HepG2 (cell line): ENCODE data around the gene CSNK1G1. TPM values are rescaled to one million over a fixed set of nuclear protein-coding genes. Genes with fewer than 3 reads are reported as not detected.

Experiments used
- CC2D1A ChIP-seq: sonication (generic); formaldehyde crosslinking; IDR thresholded peaks from 2 replicates; pipeline ENCODE4 v1.8.1; 2023; ENCODE audit warnings: mild to moderate bottlenecking, missing genetic modification reagents
- CREM ChIP-seq, 2 experiments: sonication (generic) in 1 of 2; formaldehyde crosslinking in 1 of 2; IDR thresholded peaks; 2 replicates each; pipeline versions ENCODE4 v1.4.0 to v1.6.1; 2016 to 2020; ENCODE audit warnings: antibody characterized with exemption in 1 of 2, mild to moderate bottlenecking in 1 of 2, missing genetic modification reagents in 1 of 2
- DRAP1 ChIP-seq: IDR thresholded peaks from 2 replicates; pipeline ENCODE4 v1.6.1; 2016; ENCODE audit warnings: missing genetic modification reagents, missing compliant biosample characterization
- KDM2A ChIP-seq: sonication (generic); formaldehyde crosslinking; IDR thresholded peaks from 2 replicates; pipeline ENCODE4 v1.4.0; 2020; ENCODE audit warnings: low read depth, missing genetic modification reagents, borderline replicate concordance
- PAWR ChIP-seq: sonication (generic); formaldehyde crosslinking; IDR thresholded peaks from 2 replicates; pipeline ENCODE4 v1.4.0; 2020; ENCODE audit warnings: missing genetic modification reagents, mild to moderate bottlenecking, borderline replicate concordance
- PHB2 ChIP-seq: fragments of 450-650 bp; IDR thresholded peaks from 2 replicates; pipeline ENCODE4 v1.6.1; 2018; ENCODE audit not compliant: partially characterized antibody
- RFXAP ChIP-seq: sonication (generic); formaldehyde crosslinking; IDR thresholded peaks from 2 replicates; pipeline ENCODE4 v1.4.0; 2020; ENCODE audit warnings: missing genetic modification reagents, borderline replicate concordance
- SPEN ChIP-seq: sonication (generic); formaldehyde crosslinking; IDR thresholded peaks from 2 replicates; pipeline ENCODE4 v1.5.1; 2020; ENCODE audit warnings: low read depth, mild to moderate bottlenecking, missing genetic modification reagents
- TBX2 ChIP-seq: sonication (generic); formaldehyde crosslinking; IDR thresholded peaks from 2 replicates; pipeline ENCODE4 v1.5.0; 2020; ENCODE audit warnings: missing genetic modification reagents, mild to moderate bottlenecking, borderline replicate concordance
- ZKSCAN1 ChIP-seq: fragments of 150-350 bp; IDR thresholded peaks from 2 replicates; pipeline ENCODE4 v1.6.1; 2014; ENCODE audit warnings: low read length
- ZNF318 ChIP-seq: sonication (generic); formaldehyde crosslinking; IDR thresholded peaks from 2 replicates; pipeline ENCODE4 v1.4.0; 2020; ENCODE audit warnings: mild to moderate bottlenecking, missing genetic modification reagents
- ZNF616 ChIP-seq: sonication (generic); formaldehyde crosslinking; IDR thresholded peaks from 2 replicates; pipeline ENCODE4 v1.5.0; 2020; ENCODE audit warnings: low read depth, mild to moderate bottlenecking, missing genetic modification reagents
- ZNF619 ChIP-seq: sonication (generic); formaldehyde crosslinking; IDR thresholded peaks from 2 replicates; pipeline ENCODE4 v1.4.0; 2020; ENCODE audit warnings: mild to moderate bottlenecking, missing genetic modification reagents
- ZNF839 ChIP-seq: sonication (generic); formaldehyde crosslinking; IDR thresholded peaks from 2 replicates; pipeline ENCODE4 v1.4.0; 2020; ENCODE audit warnings: missing genetic modification reagents, mild to moderate bottlenecking, borderline replicate concordance
- polyA plus RNA-seq, 8 experiments: library from polyadenylated mRNA; depleted of rRNA in 3 of 8; stranded (reverse) in 7 of 8; unstranded in 1 of 8; fragments of >200 nt; fragmentation: Illumina TruSeq in 4 of 8; extraction: Trizol in 4 of 8; gene quantifications; 2 replicates each; pipeline versions ENCODE4 v1.2.1 to v1.2.3, GENCODE V29; 2011 to 2016; ENCODE audit warnings: low read depth in 4 of 8, missing spikeins in 1 of 8, mixed read lengths in 1 of 8; ENCODE audit not compliant: insufficient read depth in 1 of 8
- total RNA-seq, 5 experiments: library from RNA; depleted of rRNA; stranded (reverse); fragments of >200 nt; fragmentation: Illumina TruSeq; extraction: Trizol; gene quantifications; 2 replicates each; pipeline ENCODE4 v1.2.3, GENCODE V29; 2016; ENCODE audit warnings: low read depth in 1 of 5
- TF ChIP-seq, protein P1 (sequence below): IDR thresholded peaks from 2 replicates; pipeline ENCODE4 v1.6.1; 2012; ENCODE audit warnings: low read length, improper control_type of control experiment
- TF ChIP-seq, protein P2 (sequence below): sonication (generic); formaldehyde crosslinking; IDR thresholded peaks from 2 replicates; pipeline ENCODE4 v1.4.0; 2020; ENCODE audit warnings: missing genetic modification reagents

The CSNK1G1 gene
- total and polyA plus RNA-seq, 2 of the 13 experiments (the other 11 are each of a cell fraction or from before 2014, with no cell fraction given) = 8.5 to 12.6 TPM

- TF ChIP-seq, protein P1, sequence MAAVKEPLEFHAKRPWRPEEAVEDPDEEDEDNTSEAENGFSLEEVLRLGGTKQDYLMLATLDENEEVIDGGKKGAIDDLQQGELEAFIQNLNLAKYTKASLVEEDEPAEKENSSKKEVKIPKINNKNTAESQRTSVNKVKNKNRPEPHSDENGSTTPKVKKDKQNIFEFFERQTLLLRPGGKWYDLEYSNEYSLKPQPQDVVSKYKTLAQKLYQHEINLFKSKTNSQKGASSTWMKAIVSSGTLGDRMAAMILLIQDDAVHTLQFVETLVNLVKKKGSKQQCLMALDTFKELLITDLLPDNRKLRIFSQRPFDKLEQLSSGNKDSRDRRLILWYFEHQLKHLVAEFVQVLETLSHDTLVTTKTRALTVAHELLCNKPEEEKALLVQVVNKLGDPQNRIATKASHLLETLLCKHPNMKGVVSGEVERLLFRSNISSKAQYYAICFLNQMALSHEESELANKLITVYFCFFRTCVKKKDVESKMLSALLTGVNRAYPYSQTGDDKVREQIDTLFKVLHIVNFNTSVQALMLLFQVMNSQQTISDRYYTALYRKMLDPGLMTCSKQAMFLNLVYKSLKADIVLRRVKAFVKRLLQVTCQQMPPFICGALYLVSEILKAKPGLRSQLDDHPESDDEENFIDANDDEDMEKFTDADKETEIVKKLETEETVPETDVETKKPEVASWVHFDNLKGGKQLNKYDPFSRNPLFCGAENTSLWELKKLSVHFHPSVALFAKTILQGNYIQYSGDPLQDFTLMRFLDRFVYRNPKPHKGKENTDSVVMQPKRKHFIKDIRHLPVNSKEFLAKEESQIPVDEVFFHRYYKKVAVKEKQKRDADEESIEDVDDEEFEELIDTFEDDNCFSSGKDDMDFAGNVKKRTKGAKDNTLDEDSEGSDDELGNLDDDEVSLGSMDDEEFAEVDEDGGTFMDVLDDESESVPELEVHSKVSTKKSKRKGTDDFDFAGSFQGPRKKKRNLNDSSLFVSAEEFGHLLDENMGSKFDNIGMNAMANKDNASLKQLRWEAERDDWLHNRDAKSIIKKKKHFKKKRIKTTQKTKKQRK = no peak
- TF ChIP-seq, protein P2, sequence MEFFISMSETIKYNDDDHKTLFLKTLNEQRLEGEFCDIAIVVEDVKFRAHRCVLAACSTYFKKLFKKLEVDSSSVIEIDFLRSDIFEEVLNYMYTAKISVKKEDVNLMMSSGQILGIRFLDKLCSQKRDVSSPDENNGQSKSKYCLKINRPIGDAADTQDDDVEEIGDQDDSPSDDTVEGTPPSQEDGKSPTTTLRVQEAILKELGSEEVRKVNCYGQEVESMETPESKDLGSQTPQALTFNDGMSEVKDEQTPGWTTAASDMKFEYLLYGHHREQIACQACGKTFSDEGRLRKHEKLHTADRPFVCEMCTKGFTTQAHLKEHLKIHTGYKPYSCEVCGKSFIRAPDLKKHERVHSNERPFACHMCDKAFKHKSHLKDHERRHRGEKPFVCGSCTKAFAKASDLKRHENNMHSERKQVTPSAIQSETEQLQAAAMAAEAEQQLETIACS (CRISPR knock-in tag) = peak; percentile 62
- peak; percentile 91; the same call in 1 of the 2 replicates for TF ChIP-seq ZNF616 (CRISPR knock-in tag)
- peak; percentile 98 for TF ChIP-seq SPEN
- TF ChIP-seq PHB2 = no peak
- peak; percentile 50; the same call in 1 of the 2 replicates for TF ChIP-seq ZNF839 (CRISPR knock-in tag)
- peak; percentile 97 for TF ChIP-seq RFXAP (CRISPR knock-in tag)
- peak; percentile 89 for TF ChIP-seq DRAP1 (CRISPR knock-in tag)
- peak; percentile 82 for TF ChIP-seq CREM (IDR thresholded peaks at IDR 0.05)
- TF ChIP-seq CREM (CRISPR knock-in tag; IDR thresholded peaks at IDR 0.05) = no peak
- TF ChIP-seq ZKSCAN1 = peak; percentile 69
- peak; percentile 99 for TF ChIP-seq ZNF619 (CRISPR knock-in tag)
- 0 out of 2 replicates have a peak, but pooled peaks have one; percentile 78 for TF ChIP-seq ZNF318 (CRISPR knock-in tag)
- peak; percentile 84; the same call in 1 of the 2 replicates for TF ChIP-seq TBX2
- peak; percentile 20; the same call in 1 of the 2 replicates for TF ChIP-seq CC2D1A (CRISPR knock-in tag)
- TF ChIP-seq PAWR (CRISPR knock-in tag) = 0 out of 2 replicates have a peak, but pooled peaks have one; percentile 50
- TF ChIP-seq KDM2A (CRISPR knock-in tag) = peak; percentile 95
Observed at GRCh38 chr15:64387562-64388168, 31.7 kb upstream of the CSNK1G1 start, which contains the start of gene TRIP4 (continued).
